ENCODE results near the gene SLC28A3.

GRCh38 chr9:84375954-84376353 is 35.4 kb upstream of the SLC28A3 start:
- TF ChIP-seq CREB5 (CRISPR knock-in tag; IDR thresholded peaks at IDR 0.05; ENCODE audit: low read depth) (no peak), RARB (CRISPR knock-in tag; IDR thresholded peaks at IDR 0.05) (no peak), SNAI2 (CRISPR knock-in tag; IDR thresholded peaks at IDR 0.05) (no peak), ARNTL (CRISPR knock-in tag; IDR thresholded peaks at IDR 0.05; ENCODE audit: borderline replicate concordance, low read depth) (no peak), ZFP30 (CRISPR knock-in tag; IDR thresholded peaks at IDR 0.05) (no peak), ZFP3 (CRISPR knock-in tag; IDR thresholded peaks at IDR 0.05) (no peak), CSDC2 (CRISPR knock-in tag; IDR thresholded peaks at IDR 0.05) (no peak), BACH2 (CRISPR knock-in tag; IDR thresholded peaks at IDR 0.05; ENCODE audit: borderline replicate concordance) (no peak), PATZ1 (CRISPR knock-in tag; IDR thresholded peaks at IDR 0.05; ENCODE audit: borderline replicate concordance) (no peak)
